ENCODE results near the gene RASL12.
"Not testable (repeated sequence)": the region's sequence is repeated elsewhere in the genome, so short reads cannot be mapped to it uniquely, and the experiment has no call there.

The RASL12 gene

DNA sequence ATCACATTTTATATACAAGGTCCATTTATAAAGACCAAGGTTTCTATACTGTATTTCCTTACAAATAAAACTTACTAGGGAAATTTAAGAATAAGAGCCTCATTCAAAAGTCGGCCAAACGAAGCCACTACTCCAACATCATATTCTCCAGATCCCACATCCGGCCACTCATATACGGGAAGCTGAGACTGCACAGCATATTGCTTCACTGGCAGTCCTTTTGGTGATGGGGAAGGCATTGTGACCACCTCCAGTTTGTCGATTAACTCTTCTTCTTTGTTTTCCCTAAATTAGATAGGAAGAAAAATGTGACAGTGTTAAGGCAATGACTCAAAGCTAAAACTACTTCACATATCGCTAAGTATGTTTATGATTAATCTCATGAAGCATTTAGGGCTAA, 41.0 kb downstream of the RASL12 start:
- no peak for DNase-seq

DNA sequence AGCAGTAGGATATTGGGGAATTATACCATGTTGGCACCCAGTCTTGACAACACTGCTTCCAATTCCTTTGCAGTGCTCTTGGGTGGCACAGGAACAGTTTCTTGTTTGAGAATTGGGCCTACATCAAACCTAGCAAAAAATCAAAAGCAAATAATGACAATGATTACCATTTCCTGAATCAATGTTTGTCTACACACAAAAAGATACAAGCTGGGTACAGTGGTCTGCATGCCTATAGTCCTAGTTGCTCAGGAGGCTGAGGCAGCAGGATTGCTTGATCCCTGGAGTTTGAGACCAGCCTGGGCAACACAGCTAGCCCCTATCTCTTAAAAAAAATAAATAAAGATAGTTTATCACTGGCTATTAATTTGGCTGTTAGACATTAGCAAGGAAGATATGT, 46.3 kb downstream of the RASL12 start:
- DNase-seq, result no peak

DNA sequence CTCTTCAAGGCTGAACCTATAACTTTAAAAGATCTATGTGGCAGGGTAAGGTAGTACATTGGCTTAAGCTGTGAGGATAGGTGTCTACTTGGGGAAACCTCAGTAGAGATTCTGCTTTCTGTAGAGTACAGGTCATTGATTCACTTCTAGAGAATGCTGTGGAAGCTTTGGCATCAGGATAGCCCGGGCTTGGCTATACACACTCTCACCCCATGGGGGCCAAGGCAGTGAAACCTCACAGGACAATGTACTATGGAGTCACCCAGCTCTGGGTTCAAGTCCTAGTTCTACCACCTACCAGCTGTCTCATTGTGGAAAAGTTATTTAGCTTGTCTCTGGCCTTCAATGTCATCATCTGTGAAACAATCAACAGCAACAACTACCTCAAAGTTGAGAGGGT, 47.4 kb downstream of the RASL12 start:
- no peak for DNase-seq

GRCh38 chr15:65011198-65011597, 56.6 kb downstream of the RASL12 start:
- DNase-seq, result not testable (repeated sequence)

DNA sequence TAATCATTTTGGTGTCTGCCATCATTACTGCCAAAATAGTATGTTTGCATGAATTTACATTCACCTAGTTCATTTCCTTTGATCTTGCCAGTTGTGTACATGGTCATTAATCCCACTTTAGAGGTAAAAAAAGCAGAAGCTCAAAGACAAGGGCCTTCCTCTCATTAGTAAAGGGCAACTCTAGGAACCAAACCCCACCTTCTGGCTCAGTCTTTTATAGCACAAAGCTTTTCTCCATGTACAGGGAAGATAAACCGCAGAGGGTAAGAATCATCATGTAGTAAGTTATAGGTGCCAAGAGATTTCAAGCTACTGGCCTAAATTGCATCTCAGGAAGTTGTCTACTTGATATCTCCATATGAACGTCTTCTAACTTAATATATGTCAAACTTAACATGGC, 58.8 kb downstream of the RASL12 start:
- DNase-seq, result no peak

- no peak for DNase-seq
Measured at GRCh38 chr15:65006876-65007275, 60.9 kb downstream of the RASL12 start.

GRCh38 chr15:65004993-65005392, 62.8 kb downstream of the RASL12 start:
- DNase-seq, result no peak
